ENCODE measurements around the gene SAMHD1.

DNA sequence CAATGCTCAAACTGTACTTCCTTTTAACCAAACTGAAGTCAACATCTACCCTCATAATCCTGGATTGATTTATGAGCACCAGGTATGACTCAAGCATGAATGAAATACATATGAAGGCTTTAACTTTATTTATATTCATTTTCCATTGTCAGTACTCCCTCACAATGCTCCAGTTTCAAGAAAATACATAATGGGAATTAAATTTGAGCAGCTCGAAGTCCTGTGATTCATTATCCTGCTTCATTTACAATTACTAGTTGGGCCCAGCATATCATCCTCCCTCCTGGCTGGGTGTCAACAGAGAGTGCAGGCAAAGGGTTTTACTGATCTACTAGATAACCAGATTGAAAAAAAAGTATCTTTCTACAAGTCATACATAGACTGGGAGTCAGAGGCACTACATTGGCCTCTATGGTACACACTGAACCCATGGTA is 10.1 kb downstream of the SAMHD1 start:
- TF ChIP-seq, protein P1, sequence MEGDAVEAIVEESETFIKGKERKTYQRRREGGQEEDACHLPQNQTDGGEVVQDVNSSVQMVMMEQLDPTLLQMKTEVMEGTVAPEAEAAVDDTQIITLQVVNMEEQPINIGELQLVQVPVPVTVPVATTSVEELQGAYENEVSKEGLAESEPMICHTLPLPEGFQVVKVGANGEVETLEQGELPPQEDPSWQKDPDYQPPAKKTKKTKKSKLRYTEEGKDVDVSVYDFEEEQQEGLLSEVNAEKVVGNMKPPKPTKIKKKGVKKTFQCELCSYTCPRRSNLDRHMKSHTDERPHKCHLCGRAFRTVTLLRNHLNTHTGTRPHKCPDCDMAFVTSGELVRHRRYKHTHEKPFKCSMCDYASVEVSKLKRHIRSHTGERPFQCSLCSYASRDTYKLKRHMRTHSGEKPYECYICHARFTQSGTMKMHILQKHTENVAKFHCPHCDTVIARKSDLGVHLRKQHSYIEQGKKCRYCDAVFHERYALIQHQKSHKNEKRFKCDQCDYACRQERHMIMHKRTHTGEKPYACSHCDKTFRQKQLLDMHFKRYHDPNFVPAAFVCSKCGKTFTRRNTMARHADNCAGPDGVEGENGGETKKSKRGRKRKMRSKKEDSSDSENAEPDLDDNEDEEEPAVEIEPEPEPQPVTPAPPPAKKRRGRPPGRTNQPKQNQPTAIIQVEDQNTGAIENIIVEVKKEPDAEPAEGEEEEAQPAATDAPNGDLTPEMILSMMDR (IDR thresholded peaks at IDR 0.05; ENCODE audit: low read length) = no peak
- no peak for TF ChIP-seq EZH2 (IDR thresholded peaks at IDR 0.05; ENCODE audit: borderline replicate concordance, low read length)
